Coronary artery (tissue), 2 donors: ENCODE results near the gene C1QL4.

Experiments used
- DNase-seq: peaks from one replicate; pipeline ENCODE4 v3.0.0-alpha.2; 2017; ENCODE audit warnings: low spot score
- H3K27ac ChIP-seq, 2 donors: fragments of 200-600 bp; sonication (generic); one replicate each; pipeline ENCODE4 v1.5.1; 2016 to 2019
- H3K4me3 ChIP-seq: fragments of 200-600 bp; sonication (generic); 2 replicates; pipeline ENCODE4 v1.5.1; 2016; ENCODE audit warnings: mild to moderate bottlenecking, moderate library complexity
- CTCF ChIP-seq: fragments of 200-600 bp; sonication (generic); IDR thresholded peaks from one replicate; pipeline ENCODE4 v1.5.1; 2019; ENCODE audit warnings: antibody characterized with exemption

The C1QL4 gene

GRCh38 chr12:49342914-49343731 is 6.1 kb upstream of the C1QL4 start:
- no peak for DNase-seq
- no peak for TF ChIP-seq CTCF
- Histone ChIP-seq H3K4me3 (peak overlapping the region; percentile 64), H3K27ac (no peak overlapping the region)

- Histone ChIP-seq H3K4me3 (peak overlapping the region; percentile 64), H3K27ac (no peak overlapping the region)
- TF ChIP-seq CTCF, result peak; percentile 80
- no peak for DNase-seq
Measured at GRCh38 chr12:49342066-49342913, 5.3 kb upstream of the C1QL4 start.

- no peak for TF ChIP-seq CTCF
- DNase-seq, result no peak
- H3K27ac ChIP-seq, result no peak overlapping the region
- peak overlapping the region; percentile 64 for H3K4me3 ChIP-seq
Measured at GRCh38 chr12:49341777-49342065, 4.7 kb upstream of the C1QL4 start.

- no peak for TF ChIP-seq CTCF
- no peak for DNase-seq
- H3K27ac ChIP-seq, result no peak overlapping the region
- no peak overlapping the region for H3K4me3 ChIP-seq
Measured at GRCh38 chr12:49340971-49341776, 4.2 kb upstream of the C1QL4 start.

- no peak overlapping the region for H3K27ac ChIP-seq
- no peak for TF ChIP-seq CTCF
- H3K4me3 ChIP-seq, result no peak overlapping the region
- no peak for DNase-seq
Measured at GRCh38 chr12:49340095-49340870, 3.3 kb upstream of the C1QL4 start.

- Histone ChIP-seq H3K4me3 (no peak overlapping the region), H3K27ac (no peak overlapping the region)
- no peak for DNase-seq
- no peak for TF ChIP-seq CTCF
Measured at GRCh38 chr12:49339464-49339861, 2.5 kb upstream of the C1QL4 start.
